Neural cell (in vitro differentiated cells): ENCODE results near the gene NCKAP5. TPM values are rescaled to one million over a fixed set of nuclear protein-coding genes. Genes with fewer than 3 reads are reported as not detected.

Experiments used
- H2AFZ ChIP-seq: fragments of 200-600, 300-800 bp; sonication (generic), shearing (Covaris generic); 2 replicates; pipeline ENCODE4 v1.6.0; 2014; ENCODE audit warnings: low read depth, mild to moderate bottlenecking, antibody characterized with exemption, low read length, moderate library complexity
- H3F3A ChIP-seq: fragments of 200-600 bp; shearing (Covaris generic); 2 replicates; pipeline ENCODE4 v1.6.1; 2016; ENCODE audit warnings: mild to moderate bottlenecking, moderate library complexity, mixed read lengths, antibody characterized with exemption, low read length; ENCODE audit not compliant: insufficient read depth, poor library complexity, severe bottlenecking
- H3K27ac ChIP-seq: fragments of 200-600, 300-800 bp; sonication (generic), shearing (Covaris generic); 2 replicates; pipeline ENCODE4 v1.5.1; 2014; ENCODE audit warnings: mild to moderate bottlenecking, low read length, moderate library complexity
- H3K27me3 ChIP-seq: fragments of 300-800, 200-600 bp; sonication (generic), shearing (Covaris generic); 2 replicates; pipeline ENCODE4 v1.6.0; 2014; ENCODE audit warnings: mild to moderate bottlenecking, low read depth, low read length, moderate library complexity; ENCODE audit not compliant: insufficient read depth
- H3K36me3 ChIP-seq: fragments of 300-800, 200-600 bp; sonication (generic), shearing (Covaris generic); 2 replicates; pipeline ENCODE4 v1.5.1; 2014; ENCODE audit warnings: mild to moderate bottlenecking, antibody characterized with exemption, low read length, moderate library complexity; ENCODE audit not compliant: insufficient read depth
- H3K4me2 ChIP-seq: fragments of 300-800, 200-600 bp; sonication (generic), shearing (Covaris generic); 2 replicates; pipeline ENCODE4 v1.6.0; 2014; ENCODE audit warnings: mild to moderate bottlenecking, low read length
- H3K4me3 ChIP-seq: fragments of 300-800, 200-600 bp; sonication (generic), shearing (Covaris generic); 2 replicates; pipeline ENCODE4 v1.5.1; 2014; ENCODE audit warnings: mild to moderate bottlenecking, low read length, moderate library complexity
- H3K79me2 ChIP-seq: fragments of 200-600 bp; shearing (Covaris generic); replicated peaks from 2 replicates; pipeline ENCODE4 v1.6.0; 2014; ENCODE audit warnings: mild to moderate bottlenecking, low read length, moderate library complexity; ENCODE audit not compliant: insufficient read depth
- H3K9ac ChIP-seq: fragments of 300-800, 200-600 bp; sonication (generic), shearing (Covaris generic); 2 replicates; pipeline ENCODE4 v1.6.1; 2016; ENCODE audit warnings: mild to moderate bottlenecking, low read length, mixed read lengths
- H3K9me2 ChIP-seq: fragments of 200-600 bp; shearing (Covaris generic); 2 replicates; pipeline ENCODE4 v1.6.1; 2016; ENCODE audit warnings: mild to moderate bottlenecking, low read length, mixed read lengths; ENCODE audit not compliant: insufficient read depth
- H3K9me3 ChIP-seq: fragments of 200-600, 300-800 bp; sonication (generic), shearing (Covaris generic); 2 replicates; pipeline ENCODE4 v1.6.1; 2016; ENCODE audit warnings: mild to moderate bottlenecking, mixed run types, low read length, moderate library complexity, mixed read lengths
- H4K20me1 ChIP-seq: fragments of 200-600 bp; shearing (Covaris generic); 2 replicates; pipeline ENCODE4 v1.6.1; 2016; ENCODE audit warnings: mild to moderate bottlenecking, mixed run types; ENCODE audit not compliant: insufficient read depth
- EP300 ChIP-seq: fragments of 450-650 bp; conservative IDR thresholded peaks from 2 replicates; pipeline ENCODE4 v1.6.1; 2014; ENCODE audit warnings: antibody characterized with exemption, mild to moderate bottlenecking, moderate library complexity; ENCODE audit not compliant: poor library complexity, severe bottlenecking
- EZH2 ChIP-seq: fragments of 200-600, 300-800 bp; shearing (Covaris generic), sonication (generic); IDR thresholded peaks from 2 replicates; pipeline ENCODE4 v1.6.1; 2014; ENCODE audit warnings: antibody characterized with exemption, low read length, borderline replicate concordance, mild to moderate bottlenecking; ENCODE audit not compliant: insufficient read depth, poor library complexity, severe bottlenecking
- MXI1 ChIP-seq: fragments of 450-650 bp; conservative IDR thresholded peaks from 2 replicates; pipeline ENCODE4 v1.6.1; 2014; ENCODE audit warnings: antibody characterized with exemption, mild to moderate bottlenecking; ENCODE audit not compliant: poor library complexity, severe bottlenecking
- POLR2AphosphoS5 ChIP-seq: IDR thresholded peaks from 2 replicates; pipeline ENCODE4 v1.6.1; 2012
- RAD21 ChIP-seq: fragments of 450-650 bp; conservative IDR thresholded peaks from 2 replicates; pipeline ENCODE4 v1.6.1; 2014; ENCODE audit warnings: antibody characterized with exemption, mild to moderate bottlenecking, moderate library complexity
- SMC3 ChIP-seq: fragments of 450-650 bp; conservative IDR thresholded peaks from 2 replicates; pipeline ENCODE4 v1.6.1; 2014; ENCODE audit warnings: antibody characterized with exemption, mild to moderate bottlenecking, moderate library complexity; ENCODE audit not compliant: poor library complexity
- TAF1 ChIP-seq: IDR thresholded peaks from 2 replicates; pipeline ENCODE4 v1.6.1; 2012; ENCODE audit warnings: low read depth
- polyA plus RNA-seq: library from polyadenylated mRNA; depleted of rRNA; stranded (reverse); fragments of >200 nt; gene quantifications from 2 replicates; pipeline ENCODE4 v1.2.3, GENCODE V29; 2014
- TF ChIP-seq, protein P1 (sequence below): fragments of 450-650 bp; IDR thresholded peaks from 2 replicates; pipeline ENCODE4 v1.5.1; 2014; ENCODE audit warnings: antibody characterized with exemption, mild to moderate bottlenecking, moderate library complexity; ENCODE audit not compliant: poor library complexity, severe bottlenecking
- TF ChIP-seq, protein P2 (sequence below): IDR thresholded peaks from 2 replicates; pipeline ENCODE4 v1.6.1; 2012; ENCODE audit warnings: borderline replicate concordance

The NCKAP5 gene
- polyA plus RNA-seq, 1 donor from 2014 or later: 2.4 TPM

GRCh38 chr2:133026536-133027177, 541.6 kb downstream of the NCKAP5 start:
- Histone ChIP-seq H3K27me3 (no peaks in the 10 kb centered on the region), H4K20me1 (no peaks in the 10 kb centered on the region), H2AFZ (no peak overlapping the region), H3K9me2 (no peaks in the 10 kb centered on the region), H3K4me2 (no peak overlapping the region), H3K79me2 (no peaks in the 10 kb centered on the region), H3K36me3 (no peaks in the 10 kb centered on the region), H3K4me3 (no peak overlapping the region), H3F3A (no peaks in the 10 kb centered on the region), H3K9ac (no peak overlapping the region), H3K27ac (no peak overlapping the region), H3K9me3 (no peaks in the 10 kb centered on the region)
- TF ChIP-seq POLR2AphosphoS5: no peak
- TF ChIP-seq, protein P1, sequence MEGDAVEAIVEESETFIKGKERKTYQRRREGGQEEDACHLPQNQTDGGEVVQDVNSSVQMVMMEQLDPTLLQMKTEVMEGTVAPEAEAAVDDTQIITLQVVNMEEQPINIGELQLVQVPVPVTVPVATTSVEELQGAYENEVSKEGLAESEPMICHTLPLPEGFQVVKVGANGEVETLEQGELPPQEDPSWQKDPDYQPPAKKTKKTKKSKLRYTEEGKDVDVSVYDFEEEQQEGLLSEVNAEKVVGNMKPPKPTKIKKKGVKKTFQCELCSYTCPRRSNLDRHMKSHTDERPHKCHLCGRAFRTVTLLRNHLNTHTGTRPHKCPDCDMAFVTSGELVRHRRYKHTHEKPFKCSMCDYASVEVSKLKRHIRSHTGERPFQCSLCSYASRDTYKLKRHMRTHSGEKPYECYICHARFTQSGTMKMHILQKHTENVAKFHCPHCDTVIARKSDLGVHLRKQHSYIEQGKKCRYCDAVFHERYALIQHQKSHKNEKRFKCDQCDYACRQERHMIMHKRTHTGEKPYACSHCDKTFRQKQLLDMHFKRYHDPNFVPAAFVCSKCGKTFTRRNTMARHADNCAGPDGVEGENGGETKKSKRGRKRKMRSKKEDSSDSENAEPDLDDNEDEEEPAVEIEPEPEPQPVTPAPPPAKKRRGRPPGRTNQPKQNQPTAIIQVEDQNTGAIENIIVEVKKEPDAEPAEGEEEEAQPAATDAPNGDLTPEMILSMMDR: no peak
- no peak for TF ChIP-seq RAD21

DNA sequence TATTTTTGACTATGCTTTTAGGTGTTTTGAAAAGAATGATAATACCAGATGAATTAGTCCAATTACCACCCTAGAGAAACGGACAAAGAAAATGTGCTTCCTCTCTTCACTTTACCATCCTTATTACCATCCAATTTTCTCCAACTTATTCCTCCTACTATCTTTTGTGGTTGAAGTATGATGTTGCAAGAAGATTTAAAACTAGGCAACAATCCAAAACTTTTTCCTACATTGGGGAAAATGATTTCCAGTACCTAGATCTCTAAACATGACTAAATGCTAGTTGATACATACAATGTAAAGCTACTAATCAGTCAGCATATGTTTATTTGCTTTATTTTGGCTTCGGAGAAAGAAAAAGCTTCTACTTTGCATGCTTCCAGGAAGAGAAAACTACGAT, 543.3 kb downstream of the NCKAP5 start:
- no peaks in the 10 kb centered on the region for H4K20me1 ChIP-seq
- H3F3A ChIP-seq: no peaks in the 10 kb centered on the region
- H3K9ac ChIP-seq: no peak overlapping the region
- no peaks in the 10 kb centered on the region for H3K27me3 ChIP-seq
- H3K9me3 ChIP-seq: no peaks in the 10 kb centered on the region
- no peak overlapping the region for H3K4me3 ChIP-seq
- no peaks in the 10 kb centered on the region for H3K9me2 ChIP-seq
- H3K79me2 ChIP-seq: no peaks in the 10 kb centered on the region
- no peak overlapping the region for H2AFZ ChIP-seq
- no peak overlapping the region for H3K27ac ChIP-seq
- TF ChIP-seq, protein P1: no peak
- TF ChIP-seq MXI1 (no peak), POLR2AphosphoS5 (no peak), EP300 (no peak), TAF1 (no peak), RAD21 (no peak), EZH2 (no peak), SMC3 (no peak)
- TF ChIP-seq, protein P2, sequence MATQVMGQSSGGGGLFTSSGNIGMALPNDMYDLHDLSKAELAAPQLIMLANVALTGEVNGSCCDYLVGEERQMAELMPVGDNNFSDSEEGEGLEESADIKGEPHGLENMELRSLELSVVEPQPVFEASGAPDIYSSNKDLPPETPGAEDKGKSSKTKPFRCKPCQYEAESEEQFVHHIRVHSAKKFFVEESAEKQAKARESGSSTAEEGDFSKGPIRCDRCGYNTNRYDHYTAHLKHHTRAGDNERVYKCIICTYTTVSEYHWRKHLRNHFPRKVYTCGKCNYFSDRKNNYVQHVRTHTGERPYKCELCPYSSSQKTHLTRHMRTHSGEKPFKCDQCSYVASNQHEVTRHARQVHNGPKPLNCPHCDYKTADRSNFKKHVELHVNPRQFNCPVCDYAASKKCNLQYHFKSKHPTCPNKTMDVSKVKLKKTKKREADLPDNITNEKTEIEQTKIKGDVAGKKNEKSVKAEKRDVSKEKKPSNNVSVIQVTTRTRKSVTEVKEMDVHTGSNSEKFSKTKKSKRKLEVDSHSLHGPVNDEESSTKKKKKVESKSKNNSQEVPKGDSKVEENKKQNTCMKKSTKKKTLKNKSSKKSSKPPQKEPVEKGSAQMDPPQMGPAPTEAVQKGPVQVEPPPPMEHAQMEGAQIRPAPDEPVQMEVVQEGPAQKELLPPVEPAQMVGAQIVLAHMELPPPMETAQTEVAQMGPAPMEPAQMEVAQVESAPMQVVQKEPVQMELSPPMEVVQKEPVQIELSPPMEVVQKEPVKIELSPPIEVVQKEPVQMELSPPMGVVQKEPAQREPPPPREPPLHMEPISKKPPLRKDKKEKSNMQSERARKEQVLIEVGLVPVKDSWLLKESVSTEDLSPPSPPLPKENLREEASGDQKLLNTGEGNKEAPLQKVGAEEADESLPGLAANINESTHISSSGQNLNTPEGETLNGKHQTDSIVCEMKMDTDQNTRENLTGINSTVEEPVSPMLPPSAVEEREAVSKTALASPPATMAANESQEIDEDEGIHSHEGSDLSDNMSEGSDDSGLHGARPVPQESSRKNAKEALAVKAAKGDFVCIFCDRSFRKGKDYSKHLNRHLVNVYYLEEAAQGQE: no peak
- H3K4me2 ChIP-seq: no peak overlapping the region
- no peaks in the 10 kb centered on the region for H3K36me3 ChIP-seq
